ENCODE results near the gene ANO8.

DNA sequence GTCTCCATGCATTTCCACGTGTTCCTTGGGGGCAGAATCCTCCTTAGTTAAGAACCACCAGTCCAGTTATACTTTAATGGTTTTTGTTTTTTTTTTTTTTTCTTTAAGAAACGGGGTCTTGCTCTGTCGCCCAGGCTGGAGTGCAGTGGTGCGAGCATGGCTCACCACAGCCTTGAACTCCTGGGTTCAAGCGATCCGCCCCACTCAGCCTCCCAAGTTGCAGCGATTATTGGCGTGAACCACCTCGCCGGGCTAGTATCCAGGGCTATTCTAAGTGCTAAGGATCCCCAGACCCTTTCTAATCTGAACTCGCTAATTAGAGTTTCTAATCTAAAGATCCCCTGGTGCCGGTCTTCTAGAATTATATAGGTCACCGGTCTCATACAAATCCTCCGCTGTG lies 41.0 kb downstream of the ANO8 start:
- TF ChIP-seq, protein P1, sequence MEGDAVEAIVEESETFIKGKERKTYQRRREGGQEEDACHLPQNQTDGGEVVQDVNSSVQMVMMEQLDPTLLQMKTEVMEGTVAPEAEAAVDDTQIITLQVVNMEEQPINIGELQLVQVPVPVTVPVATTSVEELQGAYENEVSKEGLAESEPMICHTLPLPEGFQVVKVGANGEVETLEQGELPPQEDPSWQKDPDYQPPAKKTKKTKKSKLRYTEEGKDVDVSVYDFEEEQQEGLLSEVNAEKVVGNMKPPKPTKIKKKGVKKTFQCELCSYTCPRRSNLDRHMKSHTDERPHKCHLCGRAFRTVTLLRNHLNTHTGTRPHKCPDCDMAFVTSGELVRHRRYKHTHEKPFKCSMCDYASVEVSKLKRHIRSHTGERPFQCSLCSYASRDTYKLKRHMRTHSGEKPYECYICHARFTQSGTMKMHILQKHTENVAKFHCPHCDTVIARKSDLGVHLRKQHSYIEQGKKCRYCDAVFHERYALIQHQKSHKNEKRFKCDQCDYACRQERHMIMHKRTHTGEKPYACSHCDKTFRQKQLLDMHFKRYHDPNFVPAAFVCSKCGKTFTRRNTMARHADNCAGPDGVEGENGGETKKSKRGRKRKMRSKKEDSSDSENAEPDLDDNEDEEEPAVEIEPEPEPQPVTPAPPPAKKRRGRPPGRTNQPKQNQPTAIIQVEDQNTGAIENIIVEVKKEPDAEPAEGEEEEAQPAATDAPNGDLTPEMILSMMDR (IDR thresholded peaks at IDR 0.05 in 8 of 11, conservative IDR thresholded peaks at IDR 0.05 in 3 of 11): peak in 1 of 11 experiments; percentile 1
- no peak for TF ChIP-seq POLR2A (IDR thresholded peaks at IDR 0.05)
